HepG2 (cell line): ENCODE data around the gene BRAT1. TPM values are rescaled to one million over a fixed set of nuclear protein-coding genes. Genes with fewer than 3 reads are reported as not detected.
A peak's percentile ranks its signal among the peaks of the same experiment; 100 is the strongest.

Source experiments
- ATAC-seq: fragments of 200-7000 bp; cut with Tn5 transposase; 3 replicates; pipeline ENCODE4 v1.9.1; 2020; ENCODE audit warnings: mild to moderate bottlenecking, moderate library complexity
- BruUV-seq: library from RNA; stranded (reverse); fragments of 400-500 nt; replicated peaks from 2 replicates; lab custom pipeline; 2021; lab: Mats Ljungman, UMichigan
- CTCF ChIA-PET: fragments of 300-600 bp; formaldehyde crosslinking; extraction: SDS; loops from one replicate; lab custom pipeline; 2021; ENCODE audit warnings: low total read pairs, inconsistent platforms, low intra/inter-chr PET ratio; lab: Yijun Ruan, JAX
- POLR2A ChIA-PET: fragments of 350-600 bp; sonication (Branson Sonifier 250); formaldehyde crosslinking; loops from one replicate; lab custom pipeline; 2020; ENCODE audit warnings: antibody characterized with exemption, inconsistent platforms; lab: Yijun Ruan, JAX
- DNase-seq: peaks from one replicate; pipeline ENCODE4 v3.0.0-alpha.2; 2015; ENCODE audit warnings: low spot score
- FAIRE-seq: peaks from 3 replicates; lab custom pipeline; 2011; peaks lifted over from hg19 to GRCh38; lab: Jason Lieb, UNC
- H2AFZ ChIP-seq: one replicate; pipeline ENCODE4 v1.6.1; 2011; ENCODE audit warnings: low read length, inconsistent platforms
- H3K27ac ChIP-seq: fragments of 300-600 bp; 3 replicates; pipeline ENCODE4 v1.8.0; 2011; ENCODE audit warnings: mixed run types, mild to moderate bottlenecking, mixed read lengths, low read length, inconsistent platforms; ENCODE audit not compliant: insufficient read depth; ENCODE audit errors: extremely low read length
- H3K27me3 ChIP-seq, 2 experiments: fragments of 200-600 bp in 1 of 2; 2 replicates in 1 of 2; 3 replicates in 1 of 2; pipeline versions ENCODE4 v1.6.0 to v1.8.0; 2011; ENCODE audit warnings: low read length in 2 of 2, mild to moderate bottlenecking in 2 of 2, moderate library complexity in 2 of 2, inconsistent platforms in 1 of 2; ENCODE audit not compliant: insufficient read depth in 2 of 2, control insufficient read depth in 1 of 2
- H3K36me3 ChIP-seq, 2 experiments: fragments of 200-600 bp in 1 of 2; replicated peaks in 1 of 2; 2 replicates in 1 of 2; 3 replicates in 1 of 2; pipeline versions ENCODE4 v1.5.1 to v1.8.0; 2011; ENCODE audit warnings: low read length in 2 of 2, inconsistent platforms in 1 of 2; ENCODE audit not compliant: insufficient read depth in 2 of 2, control insufficient read depth in 1 of 2
- H3K4me1 ChIP-seq: 2 replicates; pipeline ENCODE4 v1.5.1; 2012; ENCODE audit warnings: low read length, inconsistent platforms; ENCODE audit not compliant: insufficient read depth
- H3K4me2 ChIP-seq: 2 replicates; pipeline ENCODE4 v1.6.0; 2011; ENCODE audit warnings: low read depth, low read length, inconsistent platforms
- H3K4me3 ChIP-seq, 3 experiments: fragments of 200-600 bp in 1 of 3; sonication (generic), shearing (Covaris generic) in 1 of 3; replicated peaks in 1 of 3; 2 replicates each; pipeline ENCODE4 v1.5.1; 2011 to 2016; ENCODE audit warnings: low read length in 3 of 3, inconsistent platforms in 2 of 3, low read depth in 2 of 3, mild to moderate bottlenecking in 2 of 3, control low read depth in 1 of 3, mixed read lengths in 1 of 3; ENCODE audit not compliant: insufficient read depth in 1 of 3
- H3K79me2 ChIP-seq: one replicate; pipeline ENCODE4 v1.6.1; 2011; ENCODE audit warnings: low read length, inconsistent platforms; ENCODE audit not compliant: insufficient read depth
- H3K9ac ChIP-seq: 2 replicates; pipeline ENCODE4 v1.6.0; 2011; ENCODE audit warnings: mild to moderate bottlenecking, low read depth, low read length, inconsistent platforms; ENCODE audit not compliant: insufficient read depth
- H3K9me3 ChIP-seq: 2 replicates; pipeline ENCODE4 v1.5.1; 2012; ENCODE audit warnings: mild to moderate bottlenecking, low read length
- H4K20me1 ChIP-seq: 2 replicates; pipeline ENCODE4 v1.6.0; 2011; ENCODE audit warnings: inconsistent platforms, mild to moderate bottlenecking, low read length, moderate library complexity; ENCODE audit not compliant: insufficient read depth
- ARNT ChIP-seq: fragments of 450-650 bp; IDR thresholded peaks from 2 replicates; pipeline ENCODE4 v1.6.1; 2017
- ATF1 ChIP-seq: IDR thresholded peaks from 2 replicates; pipeline ENCODE4 v1.6.1; 2016; ENCODE audit warnings: mild to moderate bottlenecking, control low read depth
- HMGA1 ChIP-seq: sonication (generic); formaldehyde crosslinking; conservative IDR thresholded peaks from 2 replicates; pipeline ENCODE4 v1.4.0; 2020; ENCODE audit warnings: missing genetic modification reagents
- HNRNPLL ChIP-seq: fragments of 200-400 bp; formaldehyde crosslinking; IDR thresholded peaks from 2 replicates; pipeline ENCODE4 v1.6.1; 2017; ENCODE audit warnings: mild to moderate bottlenecking, low read depth, low read length; ENCODE audit not compliant: poor library complexity, severe bottlenecking
- KDM1A ChIP-seq: IDR thresholded peaks from 2 replicates; pipeline ENCODE4 v1.6.1; 2016; ENCODE audit warnings: missing compliant biosample characterization
- KMT2A ChIP-seq: sonication (generic); formaldehyde crosslinking; IDR thresholded peaks from 2 replicates; pipeline ENCODE4 v1.4.0; 2020; ENCODE audit warnings: missing genetic modification reagents
- NFATC3 ChIP-seq: sonication (generic); formaldehyde crosslinking; IDR thresholded peaks from 2 replicates; pipeline ENCODE4 v1.5.1; 2020; ENCODE audit warnings: mild to moderate bottlenecking, missing genetic modification reagents
- POGZ ChIP-seq: sonication (generic); formaldehyde crosslinking; IDR thresholded peaks from 2 replicates; pipeline ENCODE4 v1.4.0; 2020; ENCODE audit warnings: mild to moderate bottlenecking, missing genetic modification reagents
- RAD21 ChIP-seq: fragments of 450-650 bp; formaldehyde crosslinking; IDR thresholded peaks from 2 replicates; pipeline ENCODE4 v1.5.0; 2020; ENCODE audit warnings: mild to moderate bottlenecking
- RBFOX2 ChIP-seq: fragments of 200-400 bp; formaldehyde crosslinking; IDR thresholded peaks from 2 replicates; pipeline ENCODE4 v1.6.1; 2017; ENCODE audit warnings: low read depth, mild to moderate bottlenecking, low read length
- SMARCE1 ChIP-seq: fragments of 450-650 bp; IDR thresholded peaks from 2 replicates; pipeline ENCODE4 v1.6.1; 2017; ENCODE audit warnings: borderline replicate concordance
- TARDBP ChIP-seq: sonication (generic); formaldehyde crosslinking; IDR thresholded peaks from 2 replicates; pipeline ENCODE4 v1.8.0; 2022; ENCODE audit warnings: mild to moderate bottlenecking, missing genetic modification reagents
- THAP11 ChIP-seq: IDR thresholded peaks from 2 replicates; pipeline ENCODE4 v1.6.1; 2016; ENCODE audit warnings: missing biosample characterization, missing genetic modification reagents
- ZHX1 ChIP-seq: sonication (generic); formaldehyde crosslinking; IDR thresholded peaks from 2 replicates; pipeline ENCODE4 v1.8.1; 2022; ENCODE audit warnings: low read depth, mild to moderate bottlenecking, missing genetic modification reagents
- ZNF232 ChIP-seq: sonication (generic); formaldehyde crosslinking; IDR thresholded peaks from 2 replicates; pipeline ENCODE4 v1.4.0; 2020; ENCODE audit warnings: missing genetic modification reagents, borderline replicate concordance
- ZNF7 ChIP-seq: IDR thresholded peaks from 2 replicates; pipeline ENCODE4 v1.6.1; 2016; ENCODE audit warnings: missing biosample characterization, missing genetic modification reagents
- WGBS: methylation state at CpG from one replicate; pipeline ENCODE4 v1.1.6; 2017; ENCODE audit warnings: low lambda C conversion rate; 5-methylcytosine and 5-hydroxymethylcytosine counted together
- in situ Hi-C: cut with HindIII; loops from 2 replicates; pipeline ENCODE4 v1.10.0; 2017; ENCODE audit warnings: low pct_unique_long_range_greater_than_20kb; ENCODE audit not compliant: extremely low pct_ligation_motif_present
- intact Hi-C: fragments of 100-400 bp; cut with micrococcal nuclease; formaldehyde crosslinking; loops from one replicate; pipeline ENCODE4 v1.10.0; 2022; ENCODE audit not compliant: unreplicated experiment
- polyA plus RNA-seq, 8 experiments: library from polyadenylated mRNA; depleted of rRNA in 3 of 8; stranded (reverse) in 7 of 8; unstranded in 1 of 8; fragments of >200 nt; fragmentation: Illumina TruSeq in 4 of 8; extraction: Trizol in 4 of 8; gene quantifications; 2 replicates each; pipeline versions ENCODE4 v1.2.1 to v1.2.3, GENCODE V29; 2011 to 2016; ENCODE audit warnings: low read depth in 4 of 8, missing spikeins in 1 of 8, mixed read lengths in 1 of 8; ENCODE audit not compliant: insufficient read depth in 1 of 8
- total RNA-seq, 5 experiments: library from RNA; depleted of rRNA; stranded (reverse); fragments of >200 nt; fragmentation: Illumina TruSeq; extraction: Trizol; gene quantifications; 2 replicates each; pipeline ENCODE4 v1.2.3, GENCODE V29; 2016; ENCODE audit warnings: low read depth in 1 of 5
- TF ChIP-seq, protein P1 (sequence below): sonication (generic); formaldehyde crosslinking; IDR thresholded peaks from 2 replicates; pipeline ENCODE4 v1.4.0; 2020; ENCODE audit warnings: missing genetic modification reagents
- TF ChIP-seq, protein P2 (sequence below): IDR thresholded peaks from 2 replicates; pipeline ENCODE4 v1.6.1; 2012; ENCODE audit warnings: inconsistent platforms
- TF ChIP-seq, protein P3 (sequence below): sonication (generic); formaldehyde crosslinking; IDR thresholded peaks from 2 replicates; pipeline ENCODE4 v1.8.1; 2023; ENCODE audit warnings: missing genetic modification reagents, inconsistent platforms, borderline replicate concordance

The BRAT1 gene
- total and polyA plus RNA-seq, 2 of the 13 experiments (the other 11 are each of a cell fraction or from before 2014, with no cell fraction given), result 10.2 to 20.3 TPM

GRCh38 chr7:2519119-2519930 lies 36.0 kb downstream of the BRAT1 start, which contains the start of gene LFNG (continued):
- TF ChIP-seq HNRNPLL (peak; percentile 90), KDM1A (CRISPR knock-in tag) (no peak), TARDBP (CRISPR knock-in tag) (no peak), HMGA1 (CRISPR knock-in tag) (no peak), POGZ (CRISPR knock-in tag) (no peak), NFATC3 (CRISPR knock-in tag) (no peak), RBFOX2 (peak; percentile 55)
- TF ChIP-seq, protein P1, sequence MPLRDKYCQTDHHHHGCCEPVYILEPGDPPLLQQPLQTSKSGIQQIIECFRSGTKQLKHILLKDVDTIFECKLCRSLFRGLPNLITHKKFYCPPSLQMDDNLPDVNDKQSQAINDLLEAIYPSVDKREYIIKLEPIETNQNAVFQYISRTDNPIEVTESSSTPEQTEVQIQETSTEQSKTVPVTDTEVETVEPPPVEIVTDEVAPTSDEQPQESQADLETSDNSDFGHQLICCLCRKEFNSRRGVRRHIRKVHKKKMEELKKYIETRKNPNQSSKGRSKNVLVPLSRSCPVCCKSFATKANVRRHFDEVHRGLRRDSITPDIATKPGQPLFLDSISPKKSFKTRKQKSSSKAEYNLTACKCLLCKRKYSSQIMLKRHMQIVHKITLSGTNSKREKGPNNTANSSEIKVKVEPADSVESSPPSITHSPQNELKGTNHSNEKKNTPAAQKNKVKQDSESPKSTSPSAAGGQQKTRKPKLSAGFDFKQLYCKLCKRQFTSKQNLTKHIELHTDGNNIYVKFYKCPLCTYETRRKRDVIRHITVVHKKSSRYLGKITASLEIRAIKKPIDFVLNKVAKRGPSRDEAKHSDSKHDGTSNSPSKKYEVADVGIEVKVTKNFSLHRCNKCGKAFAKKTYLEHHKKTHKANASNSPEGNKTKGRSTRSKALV (CRISPR knock-in tag), result peak; percentile 80; the same call in 1 of the 2 replicates
- TF ChIP-seq, protein P2, sequence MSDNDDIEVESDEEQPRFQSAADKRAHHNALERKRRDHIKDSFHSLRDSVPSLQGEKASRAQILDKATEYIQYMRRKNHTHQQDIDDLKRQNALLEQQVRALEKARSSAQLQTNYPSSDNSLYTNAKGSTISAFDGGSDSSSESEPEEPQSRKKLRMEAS, result peak; percentile 72; the same call in 1 of the 2 replicates
- TF ChIP-seq, all 625 proteins: peak for 48

DNA sequence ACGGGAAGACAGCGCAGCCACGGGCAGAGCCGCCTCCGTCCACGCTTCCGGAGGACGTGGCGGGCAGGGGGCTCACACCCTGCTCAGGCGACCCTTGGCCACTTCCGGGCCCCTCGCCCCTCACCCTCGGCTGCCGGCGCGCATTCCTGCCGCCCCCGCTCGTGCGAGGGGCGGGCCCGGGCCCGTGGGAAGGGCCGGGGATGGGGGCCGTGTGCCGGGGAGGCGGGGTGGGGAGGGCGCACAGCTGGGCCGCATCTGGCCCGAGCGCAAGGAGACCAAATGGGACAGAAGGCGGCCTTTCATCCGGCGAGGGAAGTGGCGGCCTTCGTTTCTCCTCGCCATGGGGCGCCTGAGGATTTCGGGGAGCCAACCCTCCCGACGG lies 36.6 kb downstream of the BRAT1 start:
- Histone ChIP-seq H3K4me1 (peaks cover 66% of the 10 kb centered on the region), H3K9ac (no peak overlapping the region)
- TF ChIP-seq ZNF232 (no peak), THAP11 (CRISPR knock-in tag) (no peak), ZHX1 (CRISPR knock-in tag) (no peak), ZNF7 (CRISPR knock-in tag) (no peak), SMARCE1 (no peak), RAD21 (CRISPR knock-in tag) (no peak), ARNT (no peak), ATF1 (CRISPR knock-in tag) (no peak), KMT2A (CRISPR knock-in tag) (no peak)
- TF ChIP-seq, protein P3, sequence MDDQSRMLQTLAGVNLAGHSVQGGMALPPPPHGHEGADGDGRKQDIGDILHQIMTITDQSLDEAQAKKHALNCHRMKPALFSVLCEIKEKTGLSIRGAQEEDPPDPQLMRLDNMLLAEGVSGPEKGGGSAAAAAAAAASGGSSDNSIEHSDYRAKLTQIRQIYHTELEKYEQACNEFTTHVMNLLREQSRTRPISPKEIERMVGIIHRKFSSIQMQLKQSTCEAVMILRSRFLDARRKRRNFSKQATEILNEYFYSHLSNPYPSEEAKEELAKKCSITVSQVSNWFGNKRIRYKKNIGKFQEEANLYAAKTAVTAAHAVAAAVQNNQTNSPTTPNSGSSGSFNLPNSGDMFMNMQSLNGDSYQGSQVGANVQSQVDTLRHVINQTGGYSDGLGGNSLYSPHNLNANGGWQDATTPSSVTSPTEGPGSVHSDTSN, result no peak

More for the DNA sequence above, 36.6 kb downstream of the BRAT1 start:
- no peaks in the 10 kb centered on the region for H4K20me1 ChIP-seq
- H3K9me3 ChIP-seq, result no peaks in the 10 kb centered on the region
- in situ Hi-C loops, result no loop called here
- H2AFZ ChIP-seq, result no peak overlapping the region
- intact Hi-C loops, result no loop called here
- peak overlapping the region; percentile 54 for H3K4me2 ChIP-seq
- WGBS, result 58% methylated on average over 13 of the region's 41 CpGs
- ATAC-seq (no peak), DNase-seq (no peak), FAIRE-seq (no peak)
- BruUV-seq, result no TSS peak
- CTCF ChIA-PET, result no interaction called here
- POLR2A ChIA-PET, result no interaction called here
- H3K27me3 ChIP-seq, result peaks cover 5 to 77% of the 10 kb centered on the region in 2 experiments
- no peak overlapping the region for H3K4me3 ChIP-seq
- H3K36me3 ChIP-seq, result no peaks in the 10 kb centered on the region
- H3K79me2 ChIP-seq, result no peaks in the 10 kb centered on the region
- no peak overlapping the region for H3K27ac ChIP-seq
